ENCODE measurements around the gene CCSER1. TPM values are rescaled to one million over a fixed set of nuclear protein-coding genes. Genes with fewer than 3 reads are reported as not detected.
"Not testable (repeated sequence)": the region's sequence is repeated elsewhere in the genome, so short reads cannot be mapped to it uniquely, and the experiment has no call there.

Gene CCSER1
- total and polyA plus RNA-seq, 10 donors: 1.3 to 30.4 (median 20.4) TPM

- no peak for DNase-seq
- no peak overlapping the region for H3K4me3 ChIP-seq
- no peaks in the 10 kb centered on the region for H3K27me3 ChIP-seq (replicated peaks in 1 of 7)
- intact Hi-C loops (cut with DNase I; ENCODE audit: low total_unique reads): no loop called here
- H3K9me3 ChIP-seq: peaks cover 0 to 8% (median 0%) of the 10 kb centered on the region in 8 donors
- TF ChIP-seq POLR2A (IDR thresholded peaks at IDR 0.05) (no peak), POLR2AphosphoS5 (IDR thresholded peaks at IDR 0.05) (no peak)
- TF ChIP-seq, protein P1, sequence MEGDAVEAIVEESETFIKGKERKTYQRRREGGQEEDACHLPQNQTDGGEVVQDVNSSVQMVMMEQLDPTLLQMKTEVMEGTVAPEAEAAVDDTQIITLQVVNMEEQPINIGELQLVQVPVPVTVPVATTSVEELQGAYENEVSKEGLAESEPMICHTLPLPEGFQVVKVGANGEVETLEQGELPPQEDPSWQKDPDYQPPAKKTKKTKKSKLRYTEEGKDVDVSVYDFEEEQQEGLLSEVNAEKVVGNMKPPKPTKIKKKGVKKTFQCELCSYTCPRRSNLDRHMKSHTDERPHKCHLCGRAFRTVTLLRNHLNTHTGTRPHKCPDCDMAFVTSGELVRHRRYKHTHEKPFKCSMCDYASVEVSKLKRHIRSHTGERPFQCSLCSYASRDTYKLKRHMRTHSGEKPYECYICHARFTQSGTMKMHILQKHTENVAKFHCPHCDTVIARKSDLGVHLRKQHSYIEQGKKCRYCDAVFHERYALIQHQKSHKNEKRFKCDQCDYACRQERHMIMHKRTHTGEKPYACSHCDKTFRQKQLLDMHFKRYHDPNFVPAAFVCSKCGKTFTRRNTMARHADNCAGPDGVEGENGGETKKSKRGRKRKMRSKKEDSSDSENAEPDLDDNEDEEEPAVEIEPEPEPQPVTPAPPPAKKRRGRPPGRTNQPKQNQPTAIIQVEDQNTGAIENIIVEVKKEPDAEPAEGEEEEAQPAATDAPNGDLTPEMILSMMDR (IDR thresholded peaks at IDR 0.05 in 8 of 11, conservative IDR thresholded peaks at IDR 0.05 in 3 of 11): no peak
- H3K4me1 ChIP-seq: no peaks in the 10 kb centered on the region
- peaks cover 0 to 6% (median 0%) of the 10 kb centered on the region in 6 donors for H3K36me3 ChIP-seq
- WGBS, 5 donors: 73 to 91% (median 81%) methylated on average over 1 of the region's 1 CpG
- no peak overlapping the region for H3K27ac ChIP-seq
Measured at GRCh38 chr4:90306810-90307209, 179.6 kb downstream of the CCSER1 start.

DNA sequence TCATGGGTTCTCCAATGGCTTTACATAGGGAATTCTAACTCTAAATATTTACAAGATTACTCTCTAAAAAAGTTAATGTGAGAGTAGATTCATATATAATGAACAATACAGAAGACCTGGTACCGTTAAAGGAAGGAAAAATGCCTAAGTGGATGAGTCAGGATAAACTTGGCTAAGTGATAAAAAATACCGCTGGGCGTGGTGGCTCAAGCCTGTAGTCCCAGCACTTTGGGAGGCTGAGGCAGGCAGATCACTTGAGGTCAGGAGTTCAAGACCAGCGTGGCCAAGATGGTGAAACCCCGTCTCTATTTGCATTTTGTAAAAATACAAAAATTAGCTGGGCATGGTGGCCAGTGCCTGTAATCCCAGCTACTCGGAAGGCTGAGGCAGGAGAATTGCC, 189.9 kb downstream of the CCSER1 start:
- H3K4me3 ChIP-seq; intact Hi-C loops (cut with DNase I; ENCODE audit: low total_unique reads); DNase-seq; H3K27me3 ChIP-seq (replicated peaks in 1 of 7); H3K36me3 ChIP-seq; H3K9me3 ChIP-seq; H3K27ac ChIP-seq; H3K4me1 ChIP-seq: not testable (repeated sequence)
- 81 to 93% (median 87%) methylated on average over 6 of the region's 6 CpGs for WGBS, 5 donors

DNA sequence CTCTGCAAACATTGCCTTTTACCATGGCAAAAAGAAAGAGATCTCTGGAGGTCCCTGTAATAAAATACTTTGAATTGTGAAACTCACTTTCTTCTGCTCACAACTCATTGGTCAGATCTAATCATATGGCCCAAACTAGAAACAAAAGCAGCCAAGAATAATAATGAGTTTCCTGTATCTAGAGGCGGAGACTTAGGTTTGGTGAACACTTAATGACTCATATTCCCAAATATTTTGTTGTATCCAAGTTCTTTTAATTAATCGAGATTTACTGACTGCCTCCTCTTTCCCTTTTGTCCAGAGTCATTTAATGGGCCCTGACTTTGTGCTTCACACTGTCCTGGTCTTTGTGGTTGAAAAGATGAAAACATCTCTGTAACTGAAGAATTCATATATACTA, 190.6 kb downstream of the CCSER1 start:
- Histone ChIP-seq H3K27ac (no peak overlapping the region), H3K27me3 (replicated peaks in 1 of 7) (no peaks in the 10 kb centered on the region), H3K4me3 (no peak overlapping the region), H3K9me3 (no peaks in the 10 kb centered on the region), H3K36me3 (peaks cover 0 to 8% (median 0%) of the 10 kb centered on the region in 6 donors), H3K4me1 (peaks cover 0 to 4% (median 0%) of the 10 kb centered on the region in 6 donors)
- no peak for DNase-seq
- intact Hi-C loops (cut with DNase I; ENCODE audit: low total_unique reads): no loop called here
- 66 to 82% (median 73%) methylated on average over 2 of the region's 2 CpGs for WGBS, 5 donors
- TF ChIP-seq, protein P1 (IDR thresholded peaks at IDR 0.05 in 8 of 11, conservative IDR thresholded peaks at IDR 0.05 in 3 of 11): no peak
- no peak for TF ChIP-seq POLR2AphosphoS5 (IDR thresholded peaks at IDR 0.05)
- no peak for TF ChIP-seq POLR2A (IDR thresholded peaks at IDR 0.05)

GRCh38 chr4:90318193-90318592, 191.0 kb downstream of the CCSER1 start:
- peaks cover 0 to 4% (median 0%) of the 10 kb centered on the region in 6 donors for H3K4me1 ChIP-seq
- intact Hi-C loops (cut with DNase I; ENCODE audit: low total_unique reads): no loop called here
- 53 to 77% (median 60%) methylated on average over 2 of the region's 2 CpGs for WGBS, 5 donors
- TF ChIP-seq POLR2AphosphoS5 (IDR thresholded peaks at IDR 0.05) (no peak), POLR2A (IDR thresholded peaks at IDR 0.05) (no peak)
- TF ChIP-seq, protein P1 (IDR thresholded peaks at IDR 0.05 in 8 of 11, conservative IDR thresholded peaks at IDR 0.05 in 3 of 11): no peak
- no peak overlapping the region for H3K4me3 ChIP-seq
- no peak overlapping the region for H3K27ac ChIP-seq
- H3K9me3 ChIP-seq: no peaks in the 10 kb centered on the region
- peaks cover 0 to 7% (median 0%) of the 10 kb centered on the region in 6 donors for H3K36me3 ChIP-seq
- no peak for DNase-seq
- H3K27me3 ChIP-seq (replicated peaks in 1 of 7): no peaks in the 10 kb centered on the region

DNA sequence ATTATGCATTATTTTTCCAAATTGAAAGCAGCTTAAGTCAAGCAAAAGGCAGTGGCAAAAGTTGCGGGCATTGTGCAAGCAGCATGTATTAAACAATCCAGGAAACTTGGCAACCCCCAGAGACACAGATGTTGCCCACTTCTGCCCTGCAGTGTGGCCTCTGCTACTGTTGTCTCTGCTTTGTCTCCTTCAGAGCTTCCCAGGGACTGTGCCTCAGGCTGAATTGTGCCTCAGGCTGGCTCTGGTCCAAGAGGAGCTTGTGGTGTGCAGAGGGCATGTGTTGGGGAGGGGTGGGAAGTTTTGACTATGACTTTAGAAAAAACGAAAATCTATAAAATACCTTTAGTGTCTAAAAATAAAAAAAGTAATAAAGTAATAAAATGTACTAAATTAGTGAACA, 201.4 kb downstream of the CCSER1 start:
- WGBS, 5 donors: 11 to 27% (median 22%) methylated on average over 2 of the region's 2 CpGs
- DNase-seq: no peak
- TF ChIP-seq POLR2A (IDR thresholded peaks at IDR 0.05) (no peak), POLR2AphosphoS5 (IDR thresholded peaks at IDR 0.05) (no peak)
- TF ChIP-seq, protein P1 (IDR thresholded peaks at IDR 0.05 in 8 of 11, conservative IDR thresholded peaks at IDR 0.05 in 3 of 11): no peak
- Histone ChIP-seq H3K4me3 (no peak overlapping the region), H3K9me3 (peaks cover 0 to 2% (median 0%) of the 10 kb centered on the region in 8 donors), H3K27me3 (replicated peaks in 1 of 7) (no peaks in the 10 kb centered on the region), H3K27ac (no peak overlapping the region), H3K36me3 (no peaks in the 10 kb centered on the region), H3K4me1 (peaks cover 0 to 7% (median 0%) of the 10 kb centered on the region in 6 donors)
- intact Hi-C loops (cut with DNase I; ENCODE audit: low total_unique reads): no loop called here
